Cardiac muscle cell (in vitro differentiated cells and primary cell): ENCODE results near the gene GARIN5B. TPM values are rescaled to one million over a fixed set of nuclear protein-coding genes. Genes with fewer than 3 reads are reported as not detected.

Source experiments
- DNase-seq, 2 donors: peaks; one replicate each; pipeline versions ENCODE4 v3.0.0 to v3.0.0-alpha.2; 2010 to 2017; ENCODE audit warnings: low read depth in 1 of 2, low spot score in 1 of 2
- H3K27ac ChIP-seq: fragments of 200-600 bp; sonication (generic); 2 replicates; pipeline ENCODE4 v1.5.1; 2016
- H3K27me3 ChIP-seq: fragments of 200-600 bp; sonication (generic); 2 replicates; pipeline ENCODE4 v1.6.0; 2016; ENCODE audit warnings: control low read depth
- H3K36me3 ChIP-seq: fragments of 200-600 bp; sonication (generic); 2 replicates; pipeline ENCODE4 v1.5.1; 2016; ENCODE audit warnings: control low read depth
- H3K4me1 ChIP-seq: fragments of 200-600 bp; sonication (generic); 2 replicates; pipeline ENCODE4 v1.8.1; 2017; ENCODE audit warnings: low read depth, mild to moderate bottlenecking, mixed run types
- H3K4me3 ChIP-seq: fragments of 200-600 bp; sonication (generic); 2 replicates; pipeline ENCODE4 v1.5.1; 2016; ENCODE audit warnings: mild to moderate bottlenecking
- H3K9me3 ChIP-seq: fragments of 200-600 bp; sonication (generic); 2 replicates; pipeline ENCODE4 v1.5.1; 2017; ENCODE audit warnings: low read depth, mild to moderate bottlenecking, control low read depth
- polyA plus RNA-seq: library from polyadenylated mRNA; unstranded; fragments of >200 nt; fragmentation: Nextera tagmentation; extraction: Ambion mirVana; gene quantifications from 2 replicates; pipeline ENCODE4 v1.2.1, GENCODE V29; 2016
- total RNA-seq: library from RNA; depleted of rRNA; stranded (reverse); fragments of >200 nt; gene quantifications from 2 replicates; pipeline ENCODE4 v1.2.3, GENCODE V29; 2016
- TF ChIP-seq, protein P1 (sequence below): IDR thresholded peaks from 2 replicates; pipeline ENCODE4 v1.5.1; 2012; ENCODE audit warnings: low read depth, mild to moderate bottlenecking, low read length

GARIN5B gene
- total and polyA plus RNA-seq, 2 experiments from 2014 or later, result not detected

DNA sequence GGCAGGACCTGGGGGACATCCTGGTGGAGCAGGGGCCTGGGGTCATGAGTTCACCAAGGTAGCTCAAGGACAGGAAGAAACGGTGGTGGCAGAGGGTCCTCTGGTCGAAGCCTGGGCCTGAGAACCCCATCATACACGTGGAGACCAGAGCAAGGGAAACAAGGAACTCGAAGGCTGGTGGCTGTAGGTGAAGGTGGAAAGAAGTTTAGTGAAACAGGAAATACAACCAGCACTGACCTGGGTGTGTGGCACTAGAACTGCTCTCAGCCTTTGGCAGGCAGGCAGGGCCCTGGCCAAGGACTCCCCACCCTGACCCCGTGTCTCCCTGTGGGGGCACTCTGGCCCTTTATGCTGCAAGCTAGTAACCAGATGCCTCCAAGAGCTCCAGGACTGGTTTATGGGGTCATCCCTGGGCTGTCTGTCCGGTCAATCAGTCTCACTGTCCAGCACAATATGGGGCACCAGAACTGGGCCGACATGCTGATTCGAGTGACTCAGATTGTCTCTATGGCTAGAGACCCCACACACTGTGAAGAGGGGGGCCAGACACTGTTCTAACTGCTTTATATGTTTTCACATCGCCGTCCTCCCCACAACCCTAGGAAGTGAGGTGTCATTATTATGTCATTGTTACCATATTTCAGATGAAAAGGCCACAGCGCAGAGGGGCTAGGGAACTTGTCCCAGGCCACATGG is 12.3 kb downstream of the GARIN5B start:
- DNase-seq, result no peak
- H3K27me3 ChIP-seq, result peaks cover 45% of the 10 kb centered on the region
- no peak overlapping the region for H3K4me3 ChIP-seq
- no peak overlapping the region for H3K27ac ChIP-seq
- TF ChIP-seq, protein P1, sequence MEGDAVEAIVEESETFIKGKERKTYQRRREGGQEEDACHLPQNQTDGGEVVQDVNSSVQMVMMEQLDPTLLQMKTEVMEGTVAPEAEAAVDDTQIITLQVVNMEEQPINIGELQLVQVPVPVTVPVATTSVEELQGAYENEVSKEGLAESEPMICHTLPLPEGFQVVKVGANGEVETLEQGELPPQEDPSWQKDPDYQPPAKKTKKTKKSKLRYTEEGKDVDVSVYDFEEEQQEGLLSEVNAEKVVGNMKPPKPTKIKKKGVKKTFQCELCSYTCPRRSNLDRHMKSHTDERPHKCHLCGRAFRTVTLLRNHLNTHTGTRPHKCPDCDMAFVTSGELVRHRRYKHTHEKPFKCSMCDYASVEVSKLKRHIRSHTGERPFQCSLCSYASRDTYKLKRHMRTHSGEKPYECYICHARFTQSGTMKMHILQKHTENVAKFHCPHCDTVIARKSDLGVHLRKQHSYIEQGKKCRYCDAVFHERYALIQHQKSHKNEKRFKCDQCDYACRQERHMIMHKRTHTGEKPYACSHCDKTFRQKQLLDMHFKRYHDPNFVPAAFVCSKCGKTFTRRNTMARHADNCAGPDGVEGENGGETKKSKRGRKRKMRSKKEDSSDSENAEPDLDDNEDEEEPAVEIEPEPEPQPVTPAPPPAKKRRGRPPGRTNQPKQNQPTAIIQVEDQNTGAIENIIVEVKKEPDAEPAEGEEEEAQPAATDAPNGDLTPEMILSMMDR, result no peak
- H3K9me3 ChIP-seq, result no peaks in the 10 kb centered on the region
- H3K36me3 ChIP-seq, result peaks cover 3% of the 10 kb centered on the region
- peaks cover 12% of the 10 kb centered on the region for H3K4me1 ChIP-seq

DNA sequence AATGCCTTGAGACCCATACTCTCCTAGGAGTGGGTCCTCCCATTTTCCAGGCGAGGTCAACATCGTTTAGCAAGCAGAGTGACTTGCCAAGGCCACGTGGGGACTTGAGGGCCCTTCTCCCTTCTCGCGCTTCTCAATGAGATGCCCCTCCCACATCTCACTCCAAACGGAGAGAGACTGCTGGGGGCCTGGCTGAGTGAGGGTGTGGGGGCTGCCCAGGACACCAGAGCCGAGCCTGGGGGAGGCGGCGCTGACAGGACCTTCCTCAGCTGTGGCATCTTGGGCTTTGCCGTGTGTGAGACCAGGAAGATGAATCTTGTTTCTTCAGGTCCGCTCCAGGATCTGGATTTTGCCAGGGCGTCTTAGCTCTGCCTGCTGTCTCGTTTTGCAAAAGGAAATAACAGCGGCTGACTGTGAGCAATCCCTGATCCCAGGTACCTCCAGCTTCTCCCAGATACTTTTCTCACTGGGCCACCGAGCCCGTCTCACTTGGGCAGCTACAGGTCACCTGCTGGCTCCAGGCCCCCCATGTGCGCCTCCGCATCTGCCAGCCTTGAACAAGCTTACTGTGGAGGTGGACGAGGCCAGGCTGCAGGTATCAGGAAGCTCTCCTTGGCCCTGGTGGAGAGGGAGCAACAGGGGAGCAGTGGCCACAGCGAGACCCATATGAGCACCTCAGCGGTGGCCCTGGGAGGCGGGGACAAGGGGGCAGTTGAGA is 14.6 kb downstream of the GARIN5B start:
- Histone ChIP-seq H3K27me3 (peaks cover 22% of the 10 kb centered on the region), H3K4me3 (no peak overlapping the region), H3K9me3 (no peaks in the 10 kb centered on the region), H3K4me1 (peaks cover 12% of the 10 kb centered on the region), H3K36me3 (peaks cover 12% of the 10 kb centered on the region), H3K27ac (no peak overlapping the region)
- TF ChIP-seq, protein P1, result no peak
- DNase-seq, result peak in 1 of 2 donors; percentile 31

DNA sequence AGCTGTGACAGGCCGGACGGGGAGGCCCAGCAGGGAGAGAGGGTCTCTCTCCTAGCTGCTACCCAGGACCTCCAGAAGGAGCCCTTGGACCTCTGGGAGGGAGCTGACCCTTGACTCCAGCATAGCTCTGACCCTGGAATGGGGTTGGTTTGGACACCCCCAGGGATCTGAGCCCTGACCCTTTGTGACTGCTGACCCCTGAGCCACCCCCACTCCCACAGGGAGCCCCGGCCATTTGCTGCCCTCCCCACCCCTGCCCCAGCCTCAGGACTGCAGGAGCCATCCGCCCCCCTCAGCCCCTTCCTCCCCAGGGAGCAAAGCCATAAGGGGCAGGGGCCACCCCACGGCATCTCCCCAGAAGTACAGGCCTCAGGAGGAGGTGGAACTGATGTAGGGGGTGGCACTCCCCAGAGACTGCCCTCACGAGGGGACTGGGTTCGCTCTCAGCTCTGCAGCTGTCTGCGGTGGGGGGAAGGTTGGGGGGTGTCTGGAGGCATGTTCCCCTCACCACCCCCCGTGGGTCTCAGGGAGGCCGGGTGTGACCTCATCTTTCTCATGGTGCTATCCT is 15.5 kb downstream of the GARIN5B start:
- no peak for DNase-seq
- peaks cover 12% of the 10 kb centered on the region for H3K4me1 ChIP-seq
- peaks cover 19% of the 10 kb centered on the region for H3K36me3 ChIP-seq
- H3K27ac ChIP-seq, result no peak overlapping the region
- no peaks in the 10 kb centered on the region for H3K9me3 ChIP-seq
- no peak overlapping the region for H3K4me3 ChIP-seq
- peaks cover 12% of the 10 kb centered on the region for H3K27me3 ChIP-seq
- TF ChIP-seq, protein P1, result no peak

DNA sequence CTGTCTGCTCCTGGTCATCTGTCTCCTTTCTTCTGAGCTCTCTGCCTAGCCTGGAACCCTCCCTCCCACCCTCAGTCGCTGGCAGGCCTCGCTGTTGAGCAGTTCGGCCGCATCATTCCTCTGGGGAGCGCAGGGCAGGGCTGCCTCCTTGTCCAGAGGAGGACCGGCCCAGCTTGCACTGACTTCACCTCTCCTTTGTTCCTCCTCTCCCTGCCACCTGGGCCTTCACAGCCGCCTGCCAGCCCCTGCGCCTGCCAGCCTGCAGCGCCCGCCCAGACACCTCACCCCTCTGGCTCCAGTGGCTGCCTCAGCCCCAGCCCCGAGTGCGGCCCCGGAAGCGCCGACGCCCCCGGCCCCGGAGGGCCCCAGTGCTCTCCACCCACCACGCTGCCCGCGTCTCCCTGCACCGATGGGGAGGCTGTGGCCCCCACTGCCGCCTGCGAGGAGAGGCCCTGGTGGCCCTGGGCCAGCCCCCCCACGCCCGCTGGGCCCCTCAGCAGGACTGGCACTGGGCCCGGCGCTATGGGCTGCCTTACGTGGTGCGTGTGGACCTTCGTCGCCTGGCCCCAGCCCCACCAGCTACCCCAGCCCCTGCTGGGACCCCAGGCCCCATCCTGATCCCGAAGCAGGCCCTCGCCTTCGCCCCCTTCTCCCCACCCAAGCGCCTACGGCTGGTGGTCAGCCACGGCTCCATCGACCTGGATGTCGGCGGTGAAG is 16.2 kb downstream of the GARIN5B start:
- Histone ChIP-seq H3K9me3 (no peaks in the 10 kb centered on the region), H3K27me3 (peaks cover 6% of the 10 kb centered on the region)

More for the DNA sequence above, 16.2 kb downstream of the GARIN5B start:
- peaks cover 12% of the 10 kb centered on the region for H3K4me1 ChIP-seq
- no peak overlapping the region for H3K4me3 ChIP-seq
- H3K36me3 ChIP-seq, result peaks cover 24% of the 10 kb centered on the region
- no peak for DNase-seq
- H3K27ac ChIP-seq, result no peak overlapping the region
- TF ChIP-seq, protein P1, result no peak
